ENCODE results near the gene YJEFN3.
A peak's percentile ranks its signal among the peaks of the same experiment; 100 is the strongest.

Gene YJEFN3

DNA sequence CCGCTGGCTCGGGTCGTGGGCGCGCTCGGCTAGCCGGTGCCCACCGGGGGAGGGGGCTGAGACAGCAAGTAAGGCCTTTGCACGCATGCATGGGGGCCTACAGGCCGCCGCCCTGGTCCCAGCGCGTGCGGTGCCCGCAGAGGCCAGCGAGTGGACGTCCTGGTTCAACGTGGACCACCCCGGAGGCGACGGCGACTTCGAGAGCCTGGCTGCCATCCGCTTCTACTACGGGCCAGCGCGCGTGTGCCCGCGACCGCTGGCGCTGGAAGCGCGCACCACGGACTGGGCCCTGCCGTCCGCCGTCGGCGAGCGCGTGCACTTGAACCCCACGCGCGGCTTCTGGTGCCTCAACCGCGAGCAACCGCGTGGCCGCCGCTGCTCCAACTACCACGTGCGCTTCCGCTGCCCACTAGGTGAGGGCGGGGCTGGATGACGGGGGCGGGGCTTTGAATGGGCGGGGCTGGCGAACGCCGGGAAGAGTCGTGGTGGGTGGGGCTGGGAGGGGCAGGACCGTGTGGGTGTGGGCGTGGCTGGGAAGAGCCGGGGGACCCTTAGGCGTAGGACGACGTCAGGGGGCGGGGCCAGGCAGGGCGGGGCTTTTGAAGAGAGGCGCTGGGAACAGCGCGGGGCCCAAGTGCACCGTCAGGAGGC is 11.5 kb downstream of the YJEFN3 start:
- DNase-seq = peak; percentile 79

GRCh38 chr19:19540715-19541515 is 12.2 kb downstream of the YJEFN3 start:
- DNase-seq = peak; percentile 92

- no peak for DNase-seq
Measured at GRCh38 chr19:19541616-19542015, 12.9 kb downstream of the YJEFN3 start.

- no peak for DNase-seq
Measured at GRCh38 chr19:19542507-19542906, 13.8 kb downstream of the YJEFN3 start.

DNA sequence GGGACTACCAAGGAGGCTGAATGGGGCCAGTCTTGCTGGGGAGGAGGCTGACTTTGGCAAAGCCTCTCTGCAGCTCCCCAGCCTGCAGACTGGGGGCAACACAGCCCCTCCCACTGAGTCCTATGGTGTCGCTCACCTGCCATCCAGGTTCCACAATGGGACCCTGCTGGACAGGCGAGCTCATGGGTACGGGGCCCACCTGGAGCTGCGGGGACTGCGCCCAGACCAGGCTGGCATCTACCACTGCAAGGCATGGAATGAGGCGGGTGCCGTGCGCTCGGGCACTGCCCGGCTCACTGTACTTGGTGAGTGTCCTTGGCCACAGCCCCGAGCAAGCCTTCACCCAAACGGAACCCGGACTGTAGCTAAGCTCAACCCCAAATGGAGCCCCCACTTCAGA is 14.4 kb downstream of the YJEFN3 start:
- no peak for DNase-seq

DNA sequence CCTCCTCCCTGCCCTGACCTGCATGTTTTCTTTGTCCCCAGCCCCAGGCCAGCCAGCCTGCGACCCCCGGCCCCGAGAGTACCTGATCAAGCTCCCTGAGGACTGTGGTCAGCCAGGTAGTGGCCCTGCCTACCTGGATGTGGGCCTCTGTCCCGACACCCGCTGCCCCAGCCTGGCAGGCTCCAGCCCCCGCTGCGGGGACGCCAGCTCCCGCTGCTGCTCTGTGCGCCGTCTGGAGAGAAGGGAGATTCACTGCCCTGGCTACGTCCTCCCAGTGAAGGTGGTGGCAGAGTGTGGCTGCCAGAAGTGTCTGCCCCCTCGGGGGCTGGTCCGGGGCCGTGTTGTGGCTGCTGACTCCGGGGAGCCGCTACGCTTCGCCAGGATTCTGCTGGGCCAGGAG is 14.9 kb downstream of the YJEFN3 start:
- no peak for DNase-seq

DNA sequence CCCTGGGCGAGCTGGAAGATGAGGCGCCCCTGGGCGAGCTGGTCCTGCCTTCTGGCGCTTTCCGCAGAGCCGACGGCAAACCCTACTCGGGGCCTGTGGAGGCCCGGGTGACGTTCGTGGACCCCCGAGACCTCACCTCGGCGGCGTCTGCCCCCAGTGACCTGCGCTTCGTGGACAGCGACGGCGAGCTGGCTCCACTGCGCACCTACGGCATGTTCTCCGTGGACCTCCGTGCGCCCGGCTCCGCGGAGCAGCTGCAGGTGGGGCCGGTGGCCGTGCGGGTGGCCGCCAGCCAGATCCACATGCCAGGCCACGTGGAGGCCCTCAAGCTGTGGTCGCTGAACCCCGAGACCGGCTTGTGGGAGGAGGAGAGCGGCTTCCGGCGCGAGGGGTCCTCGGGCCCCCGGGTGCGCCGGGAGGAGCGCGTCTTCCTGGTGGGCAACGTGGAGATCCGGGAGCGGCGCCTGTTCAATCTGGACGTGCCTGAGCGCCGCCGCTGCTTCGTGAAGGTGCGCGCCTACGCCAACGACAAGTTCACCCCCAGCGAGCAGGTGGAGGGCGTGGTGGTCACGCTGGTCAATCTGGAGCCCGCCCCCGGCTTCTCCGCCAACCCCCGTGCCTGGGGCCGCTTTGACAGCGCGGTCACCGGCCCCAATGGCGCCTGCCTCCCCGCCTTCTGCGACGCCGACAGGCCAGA is 15.7 kb downstream of the YJEFN3 start:
- peak; percentile 85 for DNase-seq

DNA sequence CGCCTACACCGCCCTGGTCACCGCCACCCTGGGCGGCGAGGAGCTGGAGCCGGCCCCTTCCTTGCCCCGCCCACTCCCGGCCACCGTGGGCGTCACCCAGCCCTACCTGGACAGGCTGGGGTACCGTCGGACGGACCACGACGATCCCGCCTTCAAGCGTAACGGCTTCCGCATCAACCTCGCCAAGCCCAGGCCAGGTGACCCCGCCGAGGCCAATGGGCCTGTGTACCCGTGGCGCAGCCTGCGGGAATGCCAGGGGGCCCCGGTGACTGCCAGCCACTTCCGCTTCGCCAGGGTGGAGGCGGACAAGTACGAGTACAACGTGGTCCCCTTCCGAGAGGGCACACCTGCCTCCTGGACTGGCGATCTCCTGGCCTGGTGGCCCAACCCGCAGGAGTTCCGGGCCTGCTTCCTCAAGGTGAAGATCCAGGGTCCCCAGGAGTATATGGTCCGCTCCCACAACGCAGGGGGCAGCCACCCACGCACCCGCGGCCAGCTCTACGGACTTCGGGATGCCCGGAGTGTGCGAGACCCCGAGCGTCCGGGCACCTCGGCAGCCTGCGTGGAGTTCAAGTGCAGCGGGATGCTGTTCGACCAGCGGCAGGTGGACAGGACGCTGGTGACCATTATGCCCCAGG is 16.4 kb downstream of the YJEFN3 start:
- DNase-seq = peak; percentile 85

DNA sequence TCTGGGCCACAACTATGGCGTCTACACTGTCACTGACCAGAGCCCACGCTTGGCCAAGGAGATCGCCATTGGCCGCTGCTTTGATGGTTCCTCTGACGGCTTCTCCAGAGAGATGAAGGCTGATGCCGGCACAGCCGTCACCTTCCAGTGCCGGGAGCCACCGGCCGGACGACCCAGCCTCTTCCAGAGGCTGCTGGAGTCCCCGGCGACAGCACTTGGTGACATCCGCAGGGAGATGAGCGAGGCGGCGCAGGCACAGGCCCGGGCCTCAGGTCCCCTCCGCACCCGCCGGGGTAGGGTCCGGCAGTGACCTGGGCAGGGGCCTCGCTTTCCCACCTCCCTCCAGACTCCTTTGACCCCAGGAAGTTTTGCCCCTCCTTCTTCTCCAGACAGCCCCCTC is 17.0 kb downstream of the YJEFN3 start:
- DNase-seq = no peak

DNA sequence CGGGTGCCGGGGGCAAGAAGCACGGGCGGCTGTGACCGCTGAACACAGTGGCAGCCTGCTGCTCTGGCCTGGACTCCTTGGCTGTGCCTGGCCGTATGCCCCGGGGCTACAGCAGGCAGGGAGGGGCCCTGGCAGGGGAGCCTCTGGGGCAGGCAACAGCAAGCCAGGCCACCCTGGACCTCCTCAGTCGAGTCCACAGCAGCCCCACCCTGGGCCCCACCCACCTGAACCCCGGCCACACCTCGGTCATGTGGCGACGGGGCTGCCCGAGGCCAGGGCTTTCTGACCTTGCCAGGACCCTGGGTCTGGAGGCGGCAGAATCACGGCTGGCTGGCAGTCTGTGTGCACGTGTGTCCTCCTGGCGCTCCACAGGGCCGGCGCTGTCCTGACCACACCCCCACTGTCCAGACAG is 18.0 kb downstream of the YJEFN3 start:
- no peak for DNase-seq

- DNase-seq = no peak
Measured at GRCh38 chr19:19547674-19548336, 19.1 kb downstream of the YJEFN3 start.

DNA sequence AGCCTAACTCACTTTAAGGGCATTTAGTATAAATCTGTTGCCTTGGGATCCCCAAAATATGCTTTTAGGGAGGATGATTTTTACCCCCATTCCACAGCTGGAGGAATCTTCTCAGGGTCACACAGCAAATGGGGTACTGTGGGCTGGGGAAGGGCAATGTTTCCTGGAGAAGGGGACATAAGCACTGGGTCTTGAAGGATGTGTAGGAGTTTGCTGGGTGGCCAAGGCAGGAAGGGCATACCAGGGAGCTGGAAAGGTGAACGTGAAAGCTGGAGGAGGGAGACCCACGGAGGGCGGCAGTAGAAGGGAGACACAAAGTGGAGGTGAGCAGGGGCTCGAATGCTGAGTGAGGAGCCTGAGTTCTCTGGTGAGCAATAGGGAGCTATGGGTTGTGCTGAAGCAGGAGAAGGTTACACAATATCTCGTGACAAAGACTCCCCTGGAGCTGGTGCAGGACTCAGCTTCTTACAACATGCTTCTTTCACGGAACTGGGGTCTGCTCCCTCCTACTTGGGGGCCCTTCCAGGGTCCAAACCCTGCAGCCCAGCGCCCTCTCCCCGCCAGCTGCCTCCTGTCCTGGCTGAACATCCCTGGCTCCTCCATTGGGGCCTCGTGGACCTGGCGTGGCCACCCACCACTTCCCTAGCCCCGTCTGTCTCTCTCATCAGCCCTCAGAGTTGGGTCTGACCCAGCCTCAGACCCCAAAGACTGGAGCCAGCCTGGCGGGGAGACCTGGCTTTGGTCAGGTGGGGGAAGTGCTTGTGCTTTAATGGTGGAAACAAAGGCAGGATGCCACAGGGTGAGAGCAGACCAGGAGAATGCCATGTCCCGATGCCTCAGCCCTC is 20.4 kb downstream of the YJEFN3 start:
- no peak for DNase-seq

- DNase-seq = no peak
Measured at GRCh38 chr19:19549804-19550464, 21.2 kb downstream of the YJEFN3 start.

DNA sequence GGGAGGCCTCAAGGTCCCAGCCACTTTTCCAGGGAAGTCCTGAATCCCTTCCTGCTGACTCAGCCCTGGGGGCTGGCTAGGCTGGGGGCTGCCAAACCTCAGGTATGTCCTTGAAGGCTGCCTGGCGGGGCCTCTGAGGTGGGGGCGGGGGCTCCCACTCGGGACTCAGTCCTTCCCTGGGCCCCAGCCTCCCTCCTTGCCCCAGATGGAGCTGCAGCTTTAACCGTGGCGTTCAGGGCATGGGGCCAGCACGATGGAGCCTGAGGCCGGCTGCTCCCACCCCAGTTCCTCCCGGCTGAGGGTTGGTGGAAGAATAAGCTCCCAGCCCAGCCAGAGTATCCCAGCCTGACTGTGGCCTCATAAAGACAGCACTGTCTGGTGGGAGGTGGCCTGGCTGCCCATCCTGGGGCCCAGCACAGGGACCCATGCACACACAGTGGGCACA is 21.8 kb downstream of the YJEFN3 start:
- DNase-seq = no peak

DNA sequence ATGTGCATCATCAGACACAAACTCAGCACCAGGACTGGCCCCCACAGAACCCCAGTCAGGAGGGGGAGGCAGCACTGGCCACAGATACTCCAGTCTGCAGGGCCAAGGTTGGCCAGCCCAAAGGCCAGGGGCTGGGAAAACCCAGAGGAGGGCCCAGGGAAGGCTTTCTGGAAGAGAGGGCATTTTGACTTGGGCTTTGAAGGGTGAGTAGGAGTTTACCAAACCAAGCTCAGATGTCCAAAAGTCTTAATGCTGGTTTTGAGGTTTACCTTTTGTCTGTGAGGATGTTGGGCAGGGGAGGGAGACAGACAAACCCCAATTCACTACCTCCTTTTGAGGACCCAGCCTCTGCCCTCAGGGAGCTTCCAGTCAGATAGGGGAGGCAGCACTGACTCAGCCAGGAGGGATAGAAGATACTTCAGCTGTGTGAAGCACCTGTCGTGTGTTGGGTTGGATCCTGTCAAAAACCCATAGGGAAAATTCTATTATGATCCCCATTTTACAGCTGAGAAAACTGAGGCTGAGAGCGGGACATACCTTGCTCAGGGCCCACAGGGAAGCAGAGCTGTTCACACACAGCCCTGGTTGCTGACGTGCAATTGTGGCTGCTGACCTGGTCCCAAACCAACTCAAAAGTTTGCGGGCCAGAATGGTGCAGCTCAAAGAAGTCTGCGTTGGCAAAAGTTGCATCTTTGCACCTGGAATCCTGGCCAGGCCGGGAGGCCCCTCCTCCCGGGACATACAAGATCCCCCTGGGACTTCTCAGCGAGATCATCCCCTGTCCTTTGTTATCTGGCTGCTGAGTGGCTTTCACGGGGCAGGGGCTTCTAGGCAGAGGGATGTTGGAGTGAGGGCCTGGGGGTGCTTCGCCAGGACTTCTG is 22.5 kb downstream of the YJEFN3 start:
- DNase-seq = no peak

GRCh38 chr19:19551853-19552192 is 23.1 kb downstream of the YJEFN3 start:
- no peak for DNase-seq

DNA sequence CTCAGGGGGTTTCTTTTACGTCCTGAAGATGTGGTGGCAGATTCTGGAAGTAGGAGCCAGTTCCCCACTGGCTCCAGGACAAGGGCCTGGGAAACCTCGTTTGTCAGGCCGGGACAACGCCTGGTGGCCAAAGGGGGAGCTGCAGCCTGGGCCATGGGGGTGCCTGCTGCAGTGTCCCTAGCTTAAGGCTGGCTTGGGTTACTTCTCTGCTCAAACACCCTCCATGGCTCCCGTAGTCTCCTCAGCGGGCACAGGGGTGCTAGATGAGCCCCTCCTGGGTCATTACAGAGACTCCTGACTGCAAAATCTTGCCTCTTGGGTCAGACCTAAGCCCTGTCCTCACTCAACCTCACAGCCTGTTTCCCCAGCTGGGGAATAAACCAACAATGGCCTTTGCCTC is 24.1 kb downstream of the YJEFN3 start:
- DNase-seq = peak; percentile 61

GRCh38 chr19:19553670-19554069 is 25.0 kb downstream of the YJEFN3 start:
- DNase-seq = no peak

DNA sequence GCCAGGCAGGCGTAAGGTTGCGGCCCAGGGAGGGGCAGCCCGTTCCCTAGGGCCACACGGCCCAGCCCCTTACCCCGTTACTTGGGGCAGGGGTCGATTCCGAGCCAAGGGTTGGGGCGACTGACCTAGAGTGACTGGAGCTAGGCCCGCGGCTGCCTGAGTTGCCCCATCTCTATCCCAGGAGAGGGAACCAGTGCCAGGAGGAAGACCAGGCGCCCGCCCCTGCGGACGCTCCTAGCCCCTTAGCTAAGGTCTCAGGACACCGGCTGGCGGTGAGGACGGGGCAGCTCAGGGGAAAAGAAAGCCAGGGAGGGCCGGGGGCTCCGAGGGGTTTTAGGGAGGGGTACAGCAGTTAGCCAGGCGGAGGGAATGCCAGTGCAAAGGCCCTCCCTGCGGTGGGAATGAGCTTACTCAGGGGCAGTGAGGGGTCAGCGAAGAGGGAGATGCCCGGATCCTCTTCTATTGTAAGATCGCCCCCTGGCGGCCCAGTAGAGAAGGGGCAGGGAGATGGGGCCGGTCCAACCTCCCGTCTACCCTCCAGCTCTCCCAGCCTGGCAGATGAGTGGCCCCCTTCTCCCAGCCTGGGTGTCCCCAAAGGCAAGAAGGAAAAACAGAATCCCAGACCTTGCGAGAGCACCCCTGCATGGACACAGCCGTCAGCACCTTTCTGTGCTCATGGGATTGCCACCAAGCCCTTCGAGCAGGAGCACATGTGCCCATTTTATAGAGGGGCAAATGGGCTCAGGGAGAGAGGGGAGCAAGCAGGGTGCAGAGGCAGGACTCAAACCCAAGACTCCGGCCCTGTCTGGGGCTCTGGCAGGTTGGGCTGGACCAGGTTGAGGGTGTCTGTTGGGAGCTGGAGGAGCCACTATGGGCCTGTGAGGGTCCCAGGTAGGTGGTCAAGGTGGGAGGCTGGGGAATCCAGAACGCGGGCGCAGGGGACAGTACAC is 25.6 kb downstream of the YJEFN3 start:
- peak; percentile 68 for DNase-seq
